Right lobe of liver (tissue), 4 donors: Measurements from ENCODE around the gene TRIM66.

Experiments used
- CTCF ChIP-seq, 4 donors: fragments of 200-600 bp in 3 of 4; fragments of 450-650 bp in 1 of 4; IDR thresholded peaks; one replicate each; pipeline versions ENCODE4 v1.5.1 to v1.8.0; 2016 to 2022; ENCODE audit warnings: antibody characterized with exemption in 4 of 4, mild to moderate bottlenecking in 2 of 4
- POLR2A ChIP-seq: fragments of 450-650 bp; IDR thresholded peaks from one replicate; pipeline ENCODE4 v1.6.1; 2017; ENCODE audit warnings: antibody characterized with exemption, mild to moderate bottlenecking
- donor health status: DM: no; HTN: no; CAD: no.
- donor health status: DM: no; HTN: no; CAD: no.
- donor health status: DM: no; HTN: yes; CAD: no.

DNA sequence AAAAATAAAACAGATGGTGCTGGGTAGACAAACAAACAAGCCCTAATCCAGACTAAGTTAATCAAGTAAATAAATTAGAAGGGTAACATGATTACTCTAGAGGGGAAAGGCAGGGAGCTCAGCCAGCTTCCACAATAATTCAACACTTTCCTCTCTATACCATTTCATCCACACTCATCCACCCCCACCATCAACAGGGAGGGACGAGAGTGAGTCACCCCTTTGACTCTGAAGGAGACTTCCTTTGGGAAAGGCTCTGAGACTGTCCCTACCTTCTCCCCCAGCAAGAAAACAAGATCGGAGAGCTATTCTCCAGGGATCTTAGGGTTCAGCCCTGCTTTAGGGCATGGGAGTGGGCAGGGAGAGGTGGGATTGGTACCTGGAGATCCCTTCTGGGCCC lies 33.1 kb downstream of the TRIM66 start:
- TF ChIP-seq CTCF (IDR thresholded peaks at IDR 0.05) = no peak
- TF ChIP-seq POLR2A = no peak
